ENCODE measurements around the gene CFAP410.

CFAP410 gene

DNA sequence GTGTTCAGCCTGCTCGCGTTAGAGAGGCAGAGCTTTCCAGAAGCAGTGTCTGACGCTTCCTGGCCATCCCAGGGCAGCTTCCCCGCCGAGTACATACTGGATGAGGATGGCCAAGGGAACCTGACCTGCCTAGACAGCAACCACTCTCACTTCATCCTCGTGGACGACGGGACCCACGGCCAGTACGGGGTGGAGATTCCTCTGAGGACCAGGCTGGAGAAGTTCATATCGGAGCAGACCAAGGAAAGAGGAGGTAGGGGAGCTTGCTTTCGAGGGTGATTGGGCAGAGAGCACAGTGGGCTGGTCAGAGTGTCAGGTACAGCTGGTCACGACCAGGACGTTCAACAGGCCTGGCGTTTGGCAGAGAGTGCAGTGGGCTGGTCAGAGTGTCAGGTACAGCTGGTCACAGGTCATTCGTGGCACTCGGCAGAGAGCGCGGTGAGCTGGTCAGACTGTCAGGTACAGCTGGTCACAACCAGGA, 36.6 kb upstream of the CFAP410 start:
- in situ Hi-C loops (cut with HindIII; ENCODE audit: low sequenced_read_pairs) = no loop called here
- DNase-seq (ENCODE audit: low read depth, low spot score) = no peak
- TF ChIP-seq, protein P1, sequence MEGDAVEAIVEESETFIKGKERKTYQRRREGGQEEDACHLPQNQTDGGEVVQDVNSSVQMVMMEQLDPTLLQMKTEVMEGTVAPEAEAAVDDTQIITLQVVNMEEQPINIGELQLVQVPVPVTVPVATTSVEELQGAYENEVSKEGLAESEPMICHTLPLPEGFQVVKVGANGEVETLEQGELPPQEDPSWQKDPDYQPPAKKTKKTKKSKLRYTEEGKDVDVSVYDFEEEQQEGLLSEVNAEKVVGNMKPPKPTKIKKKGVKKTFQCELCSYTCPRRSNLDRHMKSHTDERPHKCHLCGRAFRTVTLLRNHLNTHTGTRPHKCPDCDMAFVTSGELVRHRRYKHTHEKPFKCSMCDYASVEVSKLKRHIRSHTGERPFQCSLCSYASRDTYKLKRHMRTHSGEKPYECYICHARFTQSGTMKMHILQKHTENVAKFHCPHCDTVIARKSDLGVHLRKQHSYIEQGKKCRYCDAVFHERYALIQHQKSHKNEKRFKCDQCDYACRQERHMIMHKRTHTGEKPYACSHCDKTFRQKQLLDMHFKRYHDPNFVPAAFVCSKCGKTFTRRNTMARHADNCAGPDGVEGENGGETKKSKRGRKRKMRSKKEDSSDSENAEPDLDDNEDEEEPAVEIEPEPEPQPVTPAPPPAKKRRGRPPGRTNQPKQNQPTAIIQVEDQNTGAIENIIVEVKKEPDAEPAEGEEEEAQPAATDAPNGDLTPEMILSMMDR (IDR thresholded peaks at IDR 0.05; ENCODE audit: low read depth, low read length) = no peak
- H3K4me3 ChIP-seq (ENCODE audit: low read depth, low read length) = no peak overlapping the region

DNA sequence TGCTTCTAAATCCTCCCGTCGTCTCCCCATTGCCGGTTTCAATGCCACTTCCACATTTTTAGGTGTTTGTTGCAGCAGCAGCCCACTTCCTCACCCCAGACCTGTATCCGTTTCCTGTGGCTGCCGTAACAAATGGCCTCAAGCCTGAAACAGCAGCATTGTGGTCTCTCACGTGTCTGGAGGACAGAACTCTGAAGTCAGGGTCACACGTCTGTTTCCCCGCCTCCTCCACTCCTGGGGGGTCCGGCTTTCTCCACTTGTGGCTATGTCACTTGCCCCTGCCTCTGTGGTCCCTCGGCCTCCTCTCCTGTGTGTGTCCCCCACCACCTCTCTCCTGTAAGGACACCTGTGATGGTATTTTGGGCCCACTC, 36.1 kb upstream of the CFAP410 start:
- no peak overlapping the region for H3K4me3 ChIP-seq (ENCODE audit: low read depth, low read length)
- TF ChIP-seq, protein P1 (IDR thresholded peaks at IDR 0.05; ENCODE audit: low read depth, low read length) = no peak
- no peak for DNase-seq (ENCODE audit: low read depth, low spot score)
- in situ Hi-C loops (cut with HindIII; ENCODE audit: low sequenced_read_pairs) = no loop called here

DNA sequence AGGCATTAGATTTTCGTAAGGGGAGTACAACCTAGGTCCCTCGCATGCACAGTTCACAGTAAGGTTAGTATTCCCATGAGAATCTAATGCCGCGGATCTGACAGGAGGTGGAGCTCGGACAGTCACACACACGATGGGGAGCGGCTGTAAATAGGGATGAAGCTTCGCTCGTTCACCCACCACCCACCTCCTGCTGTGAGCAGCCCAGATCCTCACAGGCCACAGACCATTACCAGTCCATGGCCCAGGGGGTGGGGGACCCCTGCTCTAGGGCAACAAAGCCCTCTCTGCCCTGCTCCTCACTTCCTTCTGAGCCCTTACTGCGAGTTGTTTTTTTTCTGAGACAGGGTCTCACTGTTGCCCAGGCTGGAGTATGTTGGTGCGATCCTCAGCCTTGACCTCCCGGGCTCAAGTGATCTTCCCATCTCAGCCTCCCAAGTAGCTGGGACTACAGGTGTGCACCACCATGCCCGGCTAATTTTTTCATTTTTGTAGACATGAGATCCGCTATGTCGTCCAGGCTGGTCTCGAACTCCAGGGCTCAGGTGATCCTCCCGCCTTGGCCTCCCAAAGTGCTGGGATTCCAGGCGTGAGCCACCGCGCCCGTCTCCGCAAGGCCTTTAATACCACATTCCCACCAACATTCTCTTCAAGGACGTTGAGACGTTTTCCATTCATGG, 35.6 kb upstream of the CFAP410 start:
- TF ChIP-seq, protein P1 (IDR thresholded peaks at IDR 0.05; ENCODE audit: low read depth, low read length) = no peak
- no peak for DNase-seq (ENCODE audit: low read depth, low spot score)
- H3K4me3 ChIP-seq (ENCODE audit: low read depth, low read length) = no peak overlapping the region
- in situ Hi-C loops (cut with HindIII; ENCODE audit: low sequenced_read_pairs) = no loop called here

DNA sequence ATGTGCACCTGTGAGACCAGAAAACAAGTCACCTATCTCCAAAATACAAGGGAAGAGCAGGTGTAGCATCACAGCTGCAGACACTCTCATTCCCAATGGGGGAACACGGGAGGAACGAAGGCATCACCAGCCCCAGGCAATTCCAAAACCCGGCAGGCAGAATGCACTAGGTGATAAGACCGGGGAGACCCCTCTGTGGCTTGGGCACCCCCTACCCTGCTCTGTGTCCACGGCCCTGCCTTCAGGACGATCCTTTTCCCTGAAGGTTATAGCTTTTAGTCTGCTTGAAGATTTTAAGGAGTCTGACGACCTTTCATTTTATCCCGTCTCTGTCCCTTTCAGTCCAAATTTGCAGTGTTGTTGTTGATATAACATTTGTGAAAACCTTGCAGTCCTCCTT, 33.4 kb upstream of the CFAP410 start:
- DNase-seq (ENCODE audit: low read depth, low spot score) = no peak
- TF ChIP-seq, protein P1 (IDR thresholded peaks at IDR 0.05; ENCODE audit: low read depth, low read length) = no peak
- H3K4me3 ChIP-seq (ENCODE audit: low read depth, low read length) = no peak overlapping the region
- in situ Hi-C loops (cut with HindIII; ENCODE audit: low sequenced_read_pairs) = no loop called here

DNA sequence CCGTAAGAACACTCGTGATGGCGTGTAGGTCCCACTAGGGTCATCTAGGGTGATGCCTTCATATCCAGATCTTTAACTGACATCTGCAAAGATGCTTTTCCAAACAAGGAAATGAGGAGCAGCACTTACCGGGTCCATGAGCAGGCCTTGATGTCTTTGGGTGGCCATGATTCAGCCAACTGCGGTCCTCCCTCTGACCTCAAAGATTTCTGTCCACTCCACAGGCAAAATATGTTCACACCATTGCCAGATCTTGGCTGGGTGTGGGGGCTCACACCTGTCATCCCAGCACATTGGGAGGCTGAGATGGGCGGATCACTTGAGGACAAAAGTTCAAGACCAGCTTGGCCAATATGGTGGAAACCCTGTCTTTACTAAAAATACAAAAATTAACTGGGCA, 32.4 kb upstream of the CFAP410 start:
- H3K4me3 ChIP-seq (ENCODE audit: low read depth, low read length) = no peak overlapping the region
- TF ChIP-seq, protein P1 (IDR thresholded peaks at IDR 0.05; ENCODE audit: low read depth, low read length) = no peak
- DNase-seq (ENCODE audit: low read depth, low spot score) = no peak
- in situ Hi-C loops (cut with HindIII; ENCODE audit: low sequenced_read_pairs) = no loop called here

DNA sequence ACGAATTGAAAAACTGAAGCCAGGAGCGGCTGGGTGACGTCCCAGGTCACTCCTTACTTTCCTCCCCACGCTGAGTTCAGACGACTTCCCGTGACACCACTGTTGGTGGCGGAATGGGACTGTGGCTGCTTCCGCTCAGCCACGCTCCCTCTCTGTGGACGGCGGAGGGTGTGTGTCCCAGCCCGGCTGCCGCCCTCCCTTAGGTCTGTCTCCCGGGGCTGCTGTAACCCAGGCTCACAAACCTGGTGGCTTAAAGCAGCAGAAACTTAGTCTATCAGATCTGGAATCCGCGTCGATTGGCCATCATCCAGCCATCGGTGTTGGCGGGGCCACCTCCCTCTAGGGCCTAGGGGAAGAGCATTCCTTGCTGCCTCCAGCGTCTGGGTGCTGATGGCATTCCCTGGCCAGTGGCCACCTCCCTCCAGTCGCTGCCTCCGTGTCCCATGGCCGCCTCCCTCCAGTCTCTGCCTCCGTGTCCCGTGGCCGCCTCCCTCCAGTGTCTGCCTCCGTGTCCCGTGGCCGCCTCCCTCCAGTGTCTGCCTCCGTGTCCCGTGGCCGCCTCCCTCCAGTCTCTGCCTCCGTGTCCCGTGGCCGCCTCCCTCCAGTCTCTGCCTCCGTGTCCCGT, 31.7 kb upstream of the CFAP410 start:
- in situ Hi-C loops (cut with HindIII; ENCODE audit: low sequenced_read_pairs) = no loop called here
- TF ChIP-seq, protein P1 (IDR thresholded peaks at IDR 0.05; ENCODE audit: low read depth, low read length) = no peak
- no peak for DNase-seq (ENCODE audit: low read depth, low spot score)
- no peak overlapping the region for H3K4me3 ChIP-seq (ENCODE audit: low read depth, low read length)
